HepG2 (cell line): Measurements from ENCODE around the gene PLCB1. TPM values are rescaled to one million over a fixed set of nuclear protein-coding genes. Genes with fewer than 3 reads are reported as not detected.
A peak's percentile ranks its signal among the peaks of the same experiment; 100 is the strongest.

Source experiments
- ATAC-seq: fragments of 200-7000 bp; cut with Tn5 transposase; 3 replicates; pipeline ENCODE4 v1.9.1; 2020; ENCODE audit warnings: mild to moderate bottlenecking, moderate library complexity
- BruUV-seq: library from RNA; stranded (reverse); fragments of 400-500 nt; replicated peaks from 2 replicates; lab custom pipeline; 2021; lab: Mats Ljungman, UMichigan
- CTCF ChIA-PET: fragments of 300-600 bp; formaldehyde crosslinking; extraction: SDS; loops from one replicate; lab custom pipeline; 2021; ENCODE audit warnings: low total read pairs, inconsistent platforms, low intra/inter-chr PET ratio; lab: Yijun Ruan, JAX
- POLR2A ChIA-PET: fragments of 350-600 bp; sonication (Branson Sonifier 250); formaldehyde crosslinking; loops from one replicate; lab custom pipeline; 2020; ENCODE audit warnings: antibody characterized with exemption, inconsistent platforms; lab: Yijun Ruan, JAX
- DNase-seq: peaks from one replicate; pipeline ENCODE4 v3.0.0-alpha.2; 2015; ENCODE audit warnings: low spot score
- FAIRE-seq: peaks from 3 replicates; lab custom pipeline; 2011; peaks lifted over from hg19 to GRCh38; lab: Jason Lieb, UNC
- H2AFZ ChIP-seq: one replicate; pipeline ENCODE4 v1.6.1; 2011; ENCODE audit warnings: low read length, inconsistent platforms
- H3K27ac ChIP-seq: fragments of 300-600 bp; 3 replicates; pipeline ENCODE4 v1.8.0; 2011; ENCODE audit warnings: mixed run types, mild to moderate bottlenecking, mixed read lengths, low read length, inconsistent platforms; ENCODE audit not compliant: insufficient read depth; ENCODE audit errors: extremely low read length
- H3K27me3 ChIP-seq, 2 experiments: fragments of 200-600 bp in 1 of 2; 2 replicates in 1 of 2; 3 replicates in 1 of 2; pipeline versions ENCODE4 v1.6.0 to v1.8.0; 2011; ENCODE audit warnings: low read length in 2 of 2, mild to moderate bottlenecking in 2 of 2, moderate library complexity in 2 of 2, inconsistent platforms in 1 of 2; ENCODE audit not compliant: insufficient read depth in 2 of 2, control insufficient read depth in 1 of 2
- H3K36me3 ChIP-seq, 2 experiments: fragments of 200-600 bp in 1 of 2; replicated peaks in 1 of 2; 2 replicates in 1 of 2; 3 replicates in 1 of 2; pipeline versions ENCODE4 v1.5.1 to v1.8.0; 2011; ENCODE audit warnings: low read length in 2 of 2, inconsistent platforms in 1 of 2; ENCODE audit not compliant: insufficient read depth in 2 of 2, control insufficient read depth in 1 of 2
- H3K4me1 ChIP-seq: 2 replicates; pipeline ENCODE4 v1.5.1; 2012; ENCODE audit warnings: low read length, inconsistent platforms; ENCODE audit not compliant: insufficient read depth
- H3K4me2 ChIP-seq: 2 replicates; pipeline ENCODE4 v1.6.0; 2011; ENCODE audit warnings: low read depth, low read length, inconsistent platforms
- H3K4me3 ChIP-seq, 3 experiments: fragments of 200-600 bp in 1 of 3; sonication (generic), shearing (Covaris generic) in 1 of 3; replicated peaks in 1 of 3; 2 replicates each; pipeline ENCODE4 v1.5.1; 2011 to 2016; ENCODE audit warnings: low read length in 3 of 3, inconsistent platforms in 2 of 3, low read depth in 2 of 3, mild to moderate bottlenecking in 2 of 3, control low read depth in 1 of 3, mixed read lengths in 1 of 3; ENCODE audit not compliant: insufficient read depth in 1 of 3
- H3K79me2 ChIP-seq: one replicate; pipeline ENCODE4 v1.6.1; 2011; ENCODE audit warnings: low read length, inconsistent platforms; ENCODE audit not compliant: insufficient read depth
- H3K9ac ChIP-seq: 2 replicates; pipeline ENCODE4 v1.6.0; 2011; ENCODE audit warnings: mild to moderate bottlenecking, low read depth, low read length, inconsistent platforms; ENCODE audit not compliant: insufficient read depth
- H3K9me3 ChIP-seq: 2 replicates; pipeline ENCODE4 v1.5.1; 2012; ENCODE audit warnings: mild to moderate bottlenecking, low read length
- H4K20me1 ChIP-seq: 2 replicates; pipeline ENCODE4 v1.6.0; 2011; ENCODE audit warnings: inconsistent platforms, mild to moderate bottlenecking, low read length, moderate library complexity; ENCODE audit not compliant: insufficient read depth
- ARNTL ChIP-seq: sonication (generic); formaldehyde crosslinking; IDR thresholded peaks from 2 replicates; pipeline ENCODE4 v1.4.0; 2020; ENCODE audit warnings: mild to moderate bottlenecking, missing genetic modification reagents
- CREBL2 ChIP-seq: sonication (generic); formaldehyde crosslinking; IDR thresholded peaks from 2 replicates; pipeline ENCODE4 v1.8.1; 2023; ENCODE audit warnings: missing genetic modification reagents, mild to moderate bottlenecking, borderline replicate concordance
- HNF4A ChIP-seq: sonication (generic); formaldehyde crosslinking; IDR thresholded peaks from 2 replicates; pipeline ENCODE4 v1.4.0; 2020; ENCODE audit warnings: missing genetic modification reagents
- MAFF ChIP-seq: IDR thresholded peaks from 2 replicates; pipeline ENCODE4 v1.6.1; 2011; ENCODE audit warnings: low read depth, low read length, improper control_type of control experiment
- MAFK ChIP-seq, 2 experiments: IDR thresholded peaks in 1 of 2; conservative IDR thresholded peaks in 1 of 2; 2 replicates each; pipeline ENCODE4 v1.6.1; 2011; ENCODE audit warnings: improper control_type of control experiment in 2 of 2, low read length in 2 of 2
- SAP130 ChIP-seq: IDR thresholded peaks from 2 replicates; pipeline ENCODE4 v1.6.1; 2016; ENCODE audit warnings: low read depth
- TAF15 ChIP-seq: fragments of 200-400 bp; formaldehyde crosslinking; IDR thresholded peaks from one replicate; pipeline ENCODE4 v1.6.1; 2018; ENCODE audit warnings: mild to moderate bottlenecking, low read depth, low read length; ENCODE audit not compliant: poor library complexity, severe bottlenecking
- TFAP4 ChIP-seq: sonication (generic); IDR thresholded peaks from 2 replicates; pipeline ENCODE4 v1.6.1; 2016; ENCODE audit warnings: low read depth, borderline replicate concordance
- YY1 ChIP-seq: IDR thresholded peaks from 2 replicates; pipeline ENCODE4 v1.6.1; 2011; ENCODE audit warnings: low read length, low read depth, moderate library complexity, mild to moderate bottlenecking; ENCODE audit not compliant: insufficient read depth, insufficient replicate concordance
- ZMAT5 ChIP-seq: sonication (generic); formaldehyde crosslinking; IDR thresholded peaks from 2 replicates; pipeline ENCODE4 v1.5.0; 2020; ENCODE audit warnings: mild to moderate bottlenecking, low read depth, missing genetic modification reagents, borderline replicate concordance
- ZNF33A ChIP-seq: sonication (generic); formaldehyde crosslinking; IDR thresholded peaks from 2 replicates; pipeline ENCODE4 v1.5.1; 2020; ENCODE audit warnings: missing genetic modification reagents, mild to moderate bottlenecking, moderate library complexity, borderline replicate concordance
- ZNF432 ChIP-seq: sonication (generic); formaldehyde crosslinking; IDR thresholded peaks from 2 replicates; pipeline ENCODE4 v1.5.0; 2020; ENCODE audit warnings: missing genetic modification reagents, mild to moderate bottlenecking, borderline replicate concordance
- ZNF496 ChIP-seq: sonication (generic); formaldehyde crosslinking; IDR thresholded peaks from 2 replicates; pipeline ENCODE4 v1.8.1; 2023; ENCODE audit warnings: mild to moderate bottlenecking, moderate library complexity, missing genetic modification reagents; ENCODE audit not compliant: insufficient replicate concordance
- ZNF678 ChIP-seq: sonication (generic); formaldehyde crosslinking; IDR thresholded peaks from 2 replicates; pipeline ENCODE4 v1.4.0; 2020; ENCODE audit warnings: mild to moderate bottlenecking, missing genetic modification reagents
- ZNF768 ChIP-seq: sonication (generic); formaldehyde crosslinking; IDR thresholded peaks from 2 replicates; pipeline ENCODE4 v1.4.0; 2020; ENCODE audit warnings: missing genetic modification reagents
- ZNF788 ChIP-seq: sonication (generic); formaldehyde crosslinking; IDR thresholded peaks from 2 replicates; pipeline ENCODE4 v1.5.0; 2020; ENCODE audit warnings: mild to moderate bottlenecking, missing genetic modification reagents, borderline replicate concordance
- ZNF841 ChIP-seq: sonication (generic); formaldehyde crosslinking; IDR thresholded peaks from 2 replicates; pipeline ENCODE4 v1.8.1; 2023; ENCODE audit warnings: missing genetic modification reagents, borderline replicate concordance
- WGBS: methylation state at CpG from one replicate; pipeline ENCODE4 v1.1.6; 2017; ENCODE audit warnings: low lambda C conversion rate; 5-methylcytosine and 5-hydroxymethylcytosine counted together
- in situ Hi-C: cut with HindIII; loops from 2 replicates; pipeline ENCODE4 v1.10.0; 2017; ENCODE audit warnings: low pct_unique_long_range_greater_than_20kb; ENCODE audit not compliant: extremely low pct_ligation_motif_present
- intact Hi-C: fragments of 100-400 bp; cut with micrococcal nuclease; formaldehyde crosslinking; loops from one replicate; pipeline ENCODE4 v1.10.0; 2022; ENCODE audit not compliant: unreplicated experiment
- polyA plus RNA-seq, 8 experiments: library from polyadenylated mRNA; depleted of rRNA in 3 of 8; stranded (reverse) in 7 of 8; unstranded in 1 of 8; fragments of >200 nt; fragmentation: Illumina TruSeq in 4 of 8; extraction: Trizol in 4 of 8; gene quantifications; 2 replicates each; pipeline versions ENCODE4 v1.2.1 to v1.2.3, GENCODE V29; 2011 to 2016; ENCODE audit warnings: low read depth in 4 of 8, missing spikeins in 1 of 8, mixed read lengths in 1 of 8; ENCODE audit not compliant: insufficient read depth in 1 of 8
- total RNA-seq, 5 experiments: library from RNA; depleted of rRNA; stranded (reverse); fragments of >200 nt; fragmentation: Illumina TruSeq; extraction: Trizol; gene quantifications; 2 replicates each; pipeline ENCODE4 v1.2.3, GENCODE V29; 2016; ENCODE audit warnings: low read depth in 1 of 5

The PLCB1 gene
- total and polyA plus RNA-seq, 2 of the 13 experiments (the other 11 are each of a cell fraction or from before 2014, with no cell fraction given) = 42.4 to 55.9 TPM

GRCh38 chr20:8408587-8409307 is 276.7 kb downstream of the PLCB1 start:
- Histone ChIP-seq H3K79me2 (no peaks in the 10 kb centered on the region), H2AFZ (no peak overlapping the region), H3K9ac (no peak overlapping the region)
- 92% methylated on average over 4 of the region's 4 CpGs for WGBS
- ATAC-seq (no peak), DNase-seq (no peak)
- TF ChIP-seq TFAP4 (no peak), MAFF (peak; percentile 30; the same call in 1 of the 2 replicates), MAFK (conservative IDR thresholded peaks at IDR 0.05 in 1 of 2, IDR thresholded peaks at IDR 0.05 in 1 of 2; ENCODE audit: low read length in 2 of 2) (peak; percentile 52 to 70; a peak in 3 of 4 replicates), YY1 (no peak), ZNF678 (no peak)
- TF ChIP-seq, all 625 proteins: peak for 2
- Histone ChIP-seq H3K4me1 (no peaks in the 10 kb centered on the region), H4K20me1 (0 out of 2 replicates have a peak, but pooled peaks cover 3% of the 10 kb centered on the region), H3K4me2 (no peak overlapping the region), H3K4me3 (no peak overlapping the region), H3K27ac (no peak overlapping the region), H3K36me3 (peaks cover 0 to 1% of the 10 kb centered on the region in 2 experiments; a peak in 2 of 5 replicates), H3K9me3 (no peaks in the 10 kb centered on the region), H3K27me3 (no peaks in the 10 kb centered on the region)
- in situ Hi-C loops = no loop called here
- ChIA-PET POLR2A (interaction anchor here (0.7 kb wide), 1 partner anchor 9 kb away, joined by 3 read pairs; no protein-coding TSS in a partner anchor), CTCF (no interaction called here)
- no TSS peak for BruUV-seq
- intact Hi-C loops = no loop called here
- peak; percentile 23 for FAIRE-seq

GRCh38 chr20:8413691-8414090 is 281.6 kb downstream of the PLCB1 start:
- over 99% methylated on average over 2 of the region's 2 CpGs for WGBS
- in situ Hi-C loops = no loop called here
- POLR2A ChIA-PET = no interaction called here
- TF ChIP-seq CREBL2 (no peak), HNF4A (CRISPR knock-in tag) (no peak), ZNF841 (no peak), ZNF33A (CRISPR knock-in tag) (no peak), ARNTL (no peak), ZNF496 (no peak), TAF15 (no peak), ZNF788 (CRISPR knock-in tag) (no peak), ZNF768 (no peak), ZMAT5 (CRISPR knock-in tag) (no peak), ZNF432 (CRISPR knock-in tag) (no peak), SAP130 (CRISPR knock-in tag) (no peak)

More at GRCh38 chr20:8413691-8414090, 281.6 kb downstream of the PLCB1 start:
- FAIRE-seq (no peak), DNase-seq (no peak), ATAC-seq (no peak)
- intact Hi-C loops = loop anchor here (2.0 kb wide), 1 partner anchor 19 kb away; no protein-coding TSS in a partner anchor
- H3K4me1 ChIP-seq = peaks cover 20% of the 10 kb centered on the region
- H3K4me2 ChIP-seq = no peak overlapping the region
- peaks cover 0 to 1% of the 10 kb centered on the region in 2 experiments; a peak in 2 of 5 replicates for H3K36me3 ChIP-seq
- H2AFZ ChIP-seq = no peak overlapping the region
- no peak overlapping the region for H3K27ac ChIP-seq
- H3K9me3 ChIP-seq = no peaks in the 10 kb centered on the region
- no peak overlapping the region for H3K9ac ChIP-seq
- H3K4me3 ChIP-seq = no peak overlapping the region
- BruUV-seq = no TSS peak
- H3K79me2 ChIP-seq = no peaks in the 10 kb centered on the region
- H3K27me3 ChIP-seq = no peaks in the 10 kb centered on the region
- CTCF ChIA-PET = no interaction called here
- no peaks in the 10 kb centered on the region for H4K20me1 ChIP-seq
